ENCODE measurements around the gene ABHD2.

DNA sequence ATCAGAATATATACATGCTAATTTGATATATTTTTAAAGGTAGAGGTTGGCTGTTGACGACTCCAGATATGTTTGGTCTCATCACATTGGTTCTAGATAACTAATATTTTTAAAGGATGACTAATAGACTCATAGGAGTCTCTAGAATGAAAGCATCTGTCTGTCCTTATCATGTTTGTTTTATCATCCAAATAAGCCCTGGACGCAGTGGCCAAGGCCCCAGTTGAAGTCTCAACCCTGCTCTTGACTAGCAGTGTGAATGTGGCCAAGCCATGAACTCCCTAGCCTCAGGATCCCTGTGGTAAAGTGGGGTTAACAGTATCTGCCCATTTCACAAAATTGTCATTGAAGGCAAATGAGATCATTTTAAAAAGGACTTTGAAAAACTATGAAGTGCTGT lies 53.6 kb downstream of the ABHD2 start:
- TF ChIP-seq, protein P1, sequence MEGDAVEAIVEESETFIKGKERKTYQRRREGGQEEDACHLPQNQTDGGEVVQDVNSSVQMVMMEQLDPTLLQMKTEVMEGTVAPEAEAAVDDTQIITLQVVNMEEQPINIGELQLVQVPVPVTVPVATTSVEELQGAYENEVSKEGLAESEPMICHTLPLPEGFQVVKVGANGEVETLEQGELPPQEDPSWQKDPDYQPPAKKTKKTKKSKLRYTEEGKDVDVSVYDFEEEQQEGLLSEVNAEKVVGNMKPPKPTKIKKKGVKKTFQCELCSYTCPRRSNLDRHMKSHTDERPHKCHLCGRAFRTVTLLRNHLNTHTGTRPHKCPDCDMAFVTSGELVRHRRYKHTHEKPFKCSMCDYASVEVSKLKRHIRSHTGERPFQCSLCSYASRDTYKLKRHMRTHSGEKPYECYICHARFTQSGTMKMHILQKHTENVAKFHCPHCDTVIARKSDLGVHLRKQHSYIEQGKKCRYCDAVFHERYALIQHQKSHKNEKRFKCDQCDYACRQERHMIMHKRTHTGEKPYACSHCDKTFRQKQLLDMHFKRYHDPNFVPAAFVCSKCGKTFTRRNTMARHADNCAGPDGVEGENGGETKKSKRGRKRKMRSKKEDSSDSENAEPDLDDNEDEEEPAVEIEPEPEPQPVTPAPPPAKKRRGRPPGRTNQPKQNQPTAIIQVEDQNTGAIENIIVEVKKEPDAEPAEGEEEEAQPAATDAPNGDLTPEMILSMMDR (IDR thresholded peaks at IDR 0.05; ENCODE audit: low read depth, low read length): no peak
- no peak for TF ChIP-seq POLR2A (IDR thresholded peaks at IDR 0.05; ENCODE audit: extremely low read depth, insufficient read length)
- TF ChIP-seq, protein P2, sequence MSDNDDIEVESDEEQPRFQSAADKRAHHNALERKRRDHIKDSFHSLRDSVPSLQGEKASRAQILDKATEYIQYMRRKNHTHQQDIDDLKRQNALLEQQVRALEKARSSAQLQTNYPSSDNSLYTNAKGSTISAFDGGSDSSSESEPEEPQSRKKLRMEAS (IDR thresholded peaks at IDR 0.05; ENCODE audit: low read depth, low read length): no peak
